ENCODE results near the gene PCDH9.

DNA sequence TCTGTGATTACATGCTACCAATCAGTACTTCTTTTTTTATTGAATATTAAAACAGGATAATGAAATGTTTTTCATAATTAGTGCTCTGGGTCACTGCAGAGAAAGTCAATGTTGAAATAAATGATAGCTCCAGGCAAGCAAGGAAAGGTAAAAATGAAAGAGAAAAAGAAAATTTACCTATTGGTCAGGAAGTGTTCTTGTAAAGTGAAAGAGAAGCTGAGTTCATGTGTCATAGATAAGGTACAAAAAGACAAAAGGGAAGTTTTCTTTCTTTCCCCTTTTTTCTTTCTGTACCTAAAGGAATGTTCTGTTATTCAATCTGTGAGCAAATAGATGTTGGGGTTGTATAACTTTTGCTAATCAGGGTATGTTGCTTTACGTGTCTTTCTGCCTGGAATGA, 197.0 kb downstream of the PCDH9 start:
- TF ChIP-seq, protein P1, sequence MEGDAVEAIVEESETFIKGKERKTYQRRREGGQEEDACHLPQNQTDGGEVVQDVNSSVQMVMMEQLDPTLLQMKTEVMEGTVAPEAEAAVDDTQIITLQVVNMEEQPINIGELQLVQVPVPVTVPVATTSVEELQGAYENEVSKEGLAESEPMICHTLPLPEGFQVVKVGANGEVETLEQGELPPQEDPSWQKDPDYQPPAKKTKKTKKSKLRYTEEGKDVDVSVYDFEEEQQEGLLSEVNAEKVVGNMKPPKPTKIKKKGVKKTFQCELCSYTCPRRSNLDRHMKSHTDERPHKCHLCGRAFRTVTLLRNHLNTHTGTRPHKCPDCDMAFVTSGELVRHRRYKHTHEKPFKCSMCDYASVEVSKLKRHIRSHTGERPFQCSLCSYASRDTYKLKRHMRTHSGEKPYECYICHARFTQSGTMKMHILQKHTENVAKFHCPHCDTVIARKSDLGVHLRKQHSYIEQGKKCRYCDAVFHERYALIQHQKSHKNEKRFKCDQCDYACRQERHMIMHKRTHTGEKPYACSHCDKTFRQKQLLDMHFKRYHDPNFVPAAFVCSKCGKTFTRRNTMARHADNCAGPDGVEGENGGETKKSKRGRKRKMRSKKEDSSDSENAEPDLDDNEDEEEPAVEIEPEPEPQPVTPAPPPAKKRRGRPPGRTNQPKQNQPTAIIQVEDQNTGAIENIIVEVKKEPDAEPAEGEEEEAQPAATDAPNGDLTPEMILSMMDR (IDR thresholded peaks at IDR 0.05), result no peak
- TF ChIP-seq TCF7L2 (IDR thresholded peaks at IDR 0.05; ENCODE audit: low read depth, low read length), result no peak
- TF ChIP-seq, protein P2, sequence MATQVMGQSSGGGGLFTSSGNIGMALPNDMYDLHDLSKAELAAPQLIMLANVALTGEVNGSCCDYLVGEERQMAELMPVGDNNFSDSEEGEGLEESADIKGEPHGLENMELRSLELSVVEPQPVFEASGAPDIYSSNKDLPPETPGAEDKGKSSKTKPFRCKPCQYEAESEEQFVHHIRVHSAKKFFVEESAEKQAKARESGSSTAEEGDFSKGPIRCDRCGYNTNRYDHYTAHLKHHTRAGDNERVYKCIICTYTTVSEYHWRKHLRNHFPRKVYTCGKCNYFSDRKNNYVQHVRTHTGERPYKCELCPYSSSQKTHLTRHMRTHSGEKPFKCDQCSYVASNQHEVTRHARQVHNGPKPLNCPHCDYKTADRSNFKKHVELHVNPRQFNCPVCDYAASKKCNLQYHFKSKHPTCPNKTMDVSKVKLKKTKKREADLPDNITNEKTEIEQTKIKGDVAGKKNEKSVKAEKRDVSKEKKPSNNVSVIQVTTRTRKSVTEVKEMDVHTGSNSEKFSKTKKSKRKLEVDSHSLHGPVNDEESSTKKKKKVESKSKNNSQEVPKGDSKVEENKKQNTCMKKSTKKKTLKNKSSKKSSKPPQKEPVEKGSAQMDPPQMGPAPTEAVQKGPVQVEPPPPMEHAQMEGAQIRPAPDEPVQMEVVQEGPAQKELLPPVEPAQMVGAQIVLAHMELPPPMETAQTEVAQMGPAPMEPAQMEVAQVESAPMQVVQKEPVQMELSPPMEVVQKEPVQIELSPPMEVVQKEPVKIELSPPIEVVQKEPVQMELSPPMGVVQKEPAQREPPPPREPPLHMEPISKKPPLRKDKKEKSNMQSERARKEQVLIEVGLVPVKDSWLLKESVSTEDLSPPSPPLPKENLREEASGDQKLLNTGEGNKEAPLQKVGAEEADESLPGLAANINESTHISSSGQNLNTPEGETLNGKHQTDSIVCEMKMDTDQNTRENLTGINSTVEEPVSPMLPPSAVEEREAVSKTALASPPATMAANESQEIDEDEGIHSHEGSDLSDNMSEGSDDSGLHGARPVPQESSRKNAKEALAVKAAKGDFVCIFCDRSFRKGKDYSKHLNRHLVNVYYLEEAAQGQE (IDR thresholded peaks at IDR 0.05; ENCODE audit: insufficient read depth in 1 of 2, low read depth in 2 of 2, low read length in 1 of 2), result no peak
- no peak for TF ChIP-seq SIN3A (IDR thresholded peaks at IDR 0.05; ENCODE audit: borderline replicate concordance, insufficient read depth, low read depth, low read length)
